Gastroesophageal sphincter (tissue), 4 donors: Measurements from ENCODE around the gene MARS1. TPM values are rescaled to one million over a fixed set of nuclear protein-coding genes. Genes with fewer than 3 reads are reported as not detected.

ENCODE experiments used
- ATAC-seq: fragments of 150-250 bp; one replicate; pipeline ENCODE4 v1.9.1; 2016; ENCODE audit warnings: mild to moderate bottlenecking, moderate library complexity
- H3K27ac ChIP-seq, 4 donors: fragments of 200-600 bp; sonication (generic) in 3 of 4; 1 replicate in 3 of 4; 2 replicates in 1 of 4; pipeline ENCODE4 v1.5.1; 2016 to 2019
- H3K27me3 ChIP-seq: fragments of 200-600 bp; sonication (generic); one replicate; pipeline ENCODE4 v1.5.1; 2019
- H3K36me3 ChIP-seq, 2 donors: fragments of 200-600 bp; sonication (generic); one replicate each; pipeline ENCODE4 v1.5.1; 2019; ENCODE audit warnings: control low read depth in 1 of 2
- H3K4me1 ChIP-seq, 3 donors: fragments of 200-600 bp; sonication (generic); 1 replicate in 2 of 3; 2 replicates in 1 of 3; pipeline ENCODE4 v1.5.1; 2016 to 2019; ENCODE audit warnings: control low read depth in 2 of 3
- H3K4me3 ChIP-seq, 2 donors: fragments of 200-600 bp; sonication (generic); one replicate each; pipeline ENCODE4 v1.5.1; 2019; ENCODE audit warnings: mild to moderate bottlenecking in 1 of 2, moderate library complexity in 1 of 2
- H3K9me3 ChIP-seq, 3 donors: fragments of 200-600 bp; sonication (generic); one replicate each; pipeline ENCODE4 v1.5.1; 2017 to 2019; ENCODE audit warnings: control low read depth in 2 of 3
- CTCF ChIP-seq, 4 experiments: fragments of 200-600 bp in 2 of 4; fragments of 450-650 bp in 2 of 4; sonication (generic) in 1 of 4; IDR thresholded peaks; one replicate each; pipeline ENCODE4 v1.5.1; 2017 to 2019; ENCODE audit warnings: antibody characterized with exemption in 4 of 4, mild to moderate bottlenecking in 2 of 4, moderate library complexity in 2 of 4
- EP300 ChIP-seq: sonication (generic); formaldehyde crosslinking; IDR thresholded peaks from one replicate; pipeline ENCODE4 v1.6.1; 2017; ENCODE audit warnings: antibody characterized with exemption, mild to moderate bottlenecking
- POLR2A ChIP-seq, 2 donors: fragments of 450-650 bp; IDR thresholded peaks; one replicate each; pipeline ENCODE4 v1.6.1; 2017; ENCODE audit warnings: antibody characterized with exemption in 2 of 2, mild to moderate bottlenecking in 2 of 2, moderate library complexity in 1 of 2
- POLR2AphosphoS5 ChIP-seq: sonication (generic); formaldehyde crosslinking; IDR thresholded peaks from one replicate; pipeline ENCODE4 v1.6.1; 2017; ENCODE audit warnings: antibody characterized with exemption
- WGBS, 2 donors: methylation state at CpG; one replicate each; pipeline ENCODE4 v1.1.5; 2018; ENCODE audit warnings: low coverage in 1 of 2; 5-methylcytosine and 5-hydroxymethylcytosine counted together
- total RNA-seq, 4 donors: library from RNA; depleted of rRNA; stranded (reverse); fragments of >200 nt; gene quantifications; one replicate each; pipeline ENCODE4 v1.1.0, GENCODE V29; 2016

Gene MARS1
- total RNA-seq, 4 donors from 2014 or later, result 67.4 to 209 (median 81.7) TPM

GRCh38 chr12:57543581-57543980 lies 55.7 kb downstream of the MARS1 start:
- H3K4me1 ChIP-seq, result peaks cover 3 to 40% (median 11%) of the 10 kb centered on the region in 3 donors
- no peak for ATAC-seq
- TF ChIP-seq POLR2AphosphoS5, result no peak
- no peak for TF ChIP-seq EP300
- no peak for TF ChIP-seq CTCF (IDR thresholded peaks at IDR 0.05)
- no peak for TF ChIP-seq POLR2A (IDR thresholded peaks at IDR 0.05)
- H3K4me3 ChIP-seq, result no peak overlapping the region
- H3K36me3 ChIP-seq, result peaks cover 0 to 37% of the 10 kb centered on the region in 2 donors
- no peaks in the 10 kb centered on the region for H3K9me3 ChIP-seq
- H3K27ac ChIP-seq, result no peak overlapping the region
- WGBS, 2 donors, result 100% methylated on average over 1 of the region's 2 CpGs; no CpG with 5 or more reads in 1 of the 2 donors
- peaks cover 5% of the 10 kb centered on the region for H3K27me3 ChIP-seq

- no peak for ATAC-seq
- H3K4me1 ChIP-seq, result peaks cover 3 to 55% (median 15%) of the 10 kb centered on the region in 3 donors
- H3K9me3 ChIP-seq, result no peaks in the 10 kb centered on the region
- H3K27me3 ChIP-seq, result peaks cover 28% of the 10 kb centered on the region
- peaks cover 0 to 19% of the 10 kb centered on the region in 2 donors for H3K36me3 ChIP-seq
- peak overlapping the region; percentile 87 to 99 for H3K4me3 ChIP-seq
- 18 to 42% methylated on average over 5 to 6 of the region's 15 CpGs for WGBS, 2 donors
- peak overlapping the region; percentile 92 to 95 (median 94) for H3K27ac ChIP-seq
- TF ChIP-seq POLR2AphosphoS5 (no peak), CTCF (IDR thresholded peaks at IDR 0.05) (no peak), POLR2A (IDR thresholded peaks at IDR 0.05) (no peak), EP300 (no peak)
Measured at GRCh38 chr12:57545809-57546437, 58.1 kb downstream of the MARS1 start.

GRCh38 chr12:57546438-57547287 lies 58.8 kb downstream of the MARS1 start, which contains the start of gene DCTN2:
Gene DCTN2, minus strand, starts transcription at chr12:57547192. Its CDS starts 129 bp downstream, at chr12:57547063.
- TF ChIP-seq POLR2AphosphoS5 (peak; percentile 32), POLR2A (IDR thresholded peaks at IDR 0.05) (peak in 1 of 2 donors; percentile 30), EP300 (no peak), CTCF (IDR thresholded peaks at IDR 0.05) (peak in 1 of 4 experiments; percentile 9)
- peak; percentile 99 for ATAC-seq
- peaks cover 0 to 12% of the 10 kb centered on the region in 2 donors for H3K36me3 ChIP-seq
- H3K27ac ChIP-seq, result peak within 1 kb of the TSS; percentile 92 to 95 (median 94)
- H3K4me1 ChIP-seq, result peaks cover 3 to 55% (median 15%) of the 10 kb centered on the region in 3 donors
- 1 to 3% methylated on average over 10 to 26 of the region's 56 CpGs for WGBS, 2 donors
- no peaks in the 10 kb centered on the region for H3K9me3 ChIP-seq
- H3K27me3 ChIP-seq, result peaks cover 28% of the 10 kb centered on the region
- H3K4me3 ChIP-seq, result peak within 1 kb of the TSS; percentile 87 to 99

GRCh38 chr12:57547288-57548012 lies 59.6 kb downstream of the MARS1 start:
- peaks cover 0 to 5% of the 10 kb centered on the region in 2 donors for H3K36me3 ChIP-seq
- 22 to 23% methylated on average over 8 to 9 of the region's 9 CpGs for WGBS, 2 donors
- TF ChIP-seq EP300, result no peak
- no peak for TF ChIP-seq POLR2A (IDR thresholded peaks at IDR 0.05)
- no peak for TF ChIP-seq POLR2AphosphoS5
- TF ChIP-seq CTCF (IDR thresholded peaks at IDR 0.05), result no peak
- peak overlapping the region; percentile 92 to 95 (median 94) for H3K27ac ChIP-seq
- peak overlapping the region; percentile 87 to 99 for H3K4me3 ChIP-seq
- H3K9me3 ChIP-seq, result no peaks in the 10 kb centered on the region
- H3K4me1 ChIP-seq, result peaks cover 3 to 55% (median 15%) of the 10 kb centered on the region in 3 donors
- peaks cover 28% of the 10 kb centered on the region for H3K27me3 ChIP-seq
- no peak for ATAC-seq
